H9 (cell line): ENCODE results near the gene USH2A. TPM values are rescaled to one million over a fixed set of nuclear protein-coding genes. Genes with fewer than 3 reads are reported as not detected.

Source experiments
- DNase-seq: peaks from one replicate; pipeline ENCODE4 v3.0.0-alpha.2; 2017
- H2AFZ ChIP-seq: one replicate; pipeline ENCODE4 v1.6.1; 2013; ENCODE audit warnings: mild to moderate bottlenecking, low read length, control low read depth, moderate library complexity
- H2AK5ac ChIP-seq: 2 replicates; pipeline ENCODE4 v1.6.1; 2013; ENCODE audit warnings: low read length, control low read depth, mixed read lengths; ENCODE audit not compliant: insufficient read length
- H2BK120ac ChIP-seq: one replicate; pipeline ENCODE4 v1.6.1; 2013; ENCODE audit warnings: low read depth, mild to moderate bottlenecking, low read length, control low read depth, inconsistent platforms; ENCODE audit not compliant: poor library complexity, severe bottlenecking
- H2BK12ac ChIP-seq: 2 replicates; pipeline ENCODE4 v1.6.1; 2013; ENCODE audit warnings: low read length, control low read depth, mixed read lengths, low read depth; ENCODE audit not compliant: insufficient read length
- H2BK15ac ChIP-seq: 2 replicates; pipeline ENCODE4 v1.6.1; 2013; ENCODE audit warnings: low read depth, low read length, control low read depth
- H2BK20ac ChIP-seq: one replicate; pipeline ENCODE4 v1.6.1; 2013; ENCODE audit warnings: low read depth, mild to moderate bottlenecking, low read length, control low read depth, inconsistent platforms; ENCODE audit not compliant: poor library complexity, severe bottlenecking
- H2BK5ac ChIP-seq: 2 replicates; pipeline ENCODE4 v1.6.1; 2013; ENCODE audit warnings: low read length, control low read depth, mixed read lengths; ENCODE audit not compliant: insufficient read length
- H3K14ac ChIP-seq: 2 replicates; pipeline ENCODE4 v1.6.1; 2013; ENCODE audit warnings: low read length, control low read depth; ENCODE audit not compliant: insufficient read depth
- H3K18ac ChIP-seq: 2 replicates; pipeline ENCODE4 v1.6.1; 2013; ENCODE audit warnings: low read depth, mild to moderate bottlenecking, mixed read lengths, low read length, control low read depth; ENCODE audit not compliant: insufficient read length
- H3K23ac ChIP-seq: 2 replicates; pipeline ENCODE4 v1.6.1; 2013; ENCODE audit warnings: low read length, control low read depth, mixed read lengths, low read depth; ENCODE audit not compliant: insufficient read length
- H3K23me2 ChIP-seq: 2 replicates; pipeline ENCODE4 v1.6.1; 2013; ENCODE audit warnings: low read depth, mild to moderate bottlenecking, mixed read lengths, low read length, control low read depth; ENCODE audit not compliant: insufficient read length, poor library complexity, severe bottlenecking
- H3K27ac ChIP-seq: 2 replicates; pipeline ENCODE4 v1.5.1; 2013; ENCODE audit warnings: low read length, control low read depth, mixed read lengths, low read depth; ENCODE audit not compliant: insufficient read length
- H3K27me3 ChIP-seq: 2 replicates; pipeline ENCODE4 v1.6.1; 2013; ENCODE audit warnings: low read length, control low read depth, inconsistent platforms; ENCODE audit not compliant: insufficient read depth
- H3K4ac ChIP-seq: 2 replicates; pipeline ENCODE4 v1.6.1; 2013; ENCODE audit warnings: low read depth, mild to moderate bottlenecking, control low read depth, inconsistent platforms, low read length, moderate library complexity
- H3K4me1 ChIP-seq: 2 replicates; pipeline ENCODE4 v1.6.1; 2013; ENCODE audit warnings: low read length, control low read depth, inconsistent platforms; ENCODE audit not compliant: insufficient read depth
- H3K4me2 ChIP-seq: 2 replicates; pipeline ENCODE4 v1.6.1; 2013; ENCODE audit warnings: low read length, control low read depth, mixed read lengths; ENCODE audit not compliant: insufficient read length, insufficient read depth
- H3K56ac ChIP-seq: 2 replicates; pipeline ENCODE4 v1.6.1; 2013; ENCODE audit warnings: low read depth, mild to moderate bottlenecking, mixed read lengths, low read length, control low read depth; ENCODE audit not compliant: insufficient read length
- H3K79me1 ChIP-seq: 2 replicates; pipeline ENCODE4 v1.6.1; 2013; ENCODE audit warnings: low read depth, mild to moderate bottlenecking, moderate library complexity, low read length, control low read depth, inconsistent platforms; ENCODE audit not compliant: insufficient read depth, poor library complexity, severe bottlenecking
- H3K79me2 ChIP-seq: 2 replicates; pipeline ENCODE4 v1.6.1; 2013; ENCODE audit warnings: low read length, control low read depth, inconsistent platforms; ENCODE audit not compliant: insufficient read depth
- H3K9ac ChIP-seq: 2 replicates; pipeline ENCODE4 v1.6.1; 2013; ENCODE audit warnings: low read length, control low read depth, mixed read lengths; ENCODE audit not compliant: insufficient read length; ENCODE audit errors: extremely low read depth
- H3K9me3 ChIP-seq: one replicate; pipeline ENCODE4 v1.6.1; 2013; ENCODE audit warnings: low read depth, low read length, inconsistent platforms; ENCODE audit not compliant: control insufficient read depth
- H3T11ph ChIP-seq: one replicate; pipeline ENCODE4 v1.6.1; 2013; ENCODE audit warnings: mild to moderate bottlenecking, low read length, control low read depth, inconsistent platforms
- H4K20me1 ChIP-seq: one replicate; pipeline ENCODE4 v1.6.1; 2013; ENCODE audit not compliant: control insufficient read depth, insufficient read length, insufficient read depth
- H4K5ac ChIP-seq: 2 replicates; pipeline ENCODE4 v1.6.1; 2013; ENCODE audit warnings: low read depth, mild to moderate bottlenecking, mixed read lengths, low read length, control low read depth; ENCODE audit not compliant: insufficient read length
- H4K8ac ChIP-seq: replicated peaks from 2 replicates; pipeline ENCODE4 v1.6.1; 2013; ENCODE audit warnings: low read length, control low read depth, mixed read lengths, low read depth; ENCODE audit not compliant: insufficient read length
- H4K91ac ChIP-seq: 2 replicates; pipeline ENCODE4 v1.6.1; 2013; ENCODE audit warnings: low read depth, mild to moderate bottlenecking, moderate library complexity, mixed read lengths, low read length, control low read depth; ENCODE audit not compliant: insufficient read length
- H3K27ac Mint-ChIP-seq, 3 experiments: 2 replicates in 2 of 3; 3 replicates in 1 of 3; pipeline ENCODE4 v1.8.0; 2020 to 2021; ENCODE audit warnings: mixed read lengths in 3 of 3, mild to moderate bottlenecking in 1 of 3, moderate library complexity in 1 of 3
- H3K27me3 Mint-ChIP-seq: 2 replicates; pipeline ENCODE4 v1.8.0; 2021; ENCODE audit warnings: low read depth, mild to moderate bottlenecking, moderate library complexity, mixed read lengths
- H3K36me3 Mint-ChIP-seq, 3 experiments: 2 replicates in 2 of 3; 3 replicates in 1 of 3; pipeline ENCODE4 v1.8.0; 2020 to 2021; ENCODE audit warnings: low read depth in 3 of 3, mixed read lengths in 3 of 3; ENCODE audit not compliant: insufficient read depth in 1 of 3
- H3K4me1 Mint-ChIP-seq, 2 experiments: 2 replicates each; pipeline ENCODE4 v1.8.0; 2020; ENCODE audit warnings: mixed read lengths in 2 of 2
- H3K4me3 Mint-ChIP-seq, 2 experiments: 2 replicates in 1 of 2; 3 replicates in 1 of 2; pipeline ENCODE4 v1.8.0; 2020 to 2021; ENCODE audit warnings: mild to moderate bottlenecking in 2 of 2, mixed read lengths in 2 of 2, moderate library complexity in 1 of 2
- H3K9me3 Mint-ChIP-seq, 2 experiments: 2 replicates in 1 of 2; 3 replicates in 1 of 2; pipeline ENCODE4 v1.8.0; 2020; ENCODE audit warnings: mild to moderate bottlenecking in 2 of 2, mixed read lengths in 2 of 2, moderate library complexity in 1 of 2
- CTCF ChIP-seq: fragments of 200-600 bp; sonication (generic); conservative IDR thresholded peaks from 3 replicates; pipeline ENCODE4 v1.8.0; 2021; ENCODE audit warnings: antibody characterized with exemption, mild to moderate bottlenecking
- total RNA-seq: library from RNA; stranded (reverse); gene quantifications from 2 replicates; pipeline ENCODE4 v1.2.1, GENCODE V29; 2021

USH2A gene
- total RNA-seq, 1 experiment from 2014 or later, result 0.11 TPM

GRCh38 chr1:216366979-216367378 lies 56.3 kb downstream of the USH2A start:
- Histone ChIP-seq H2AK5ac (no peak overlapping the region), H4K8ac (no peak overlapping the region), H2AFZ (no peak overlapping the region), H3K4me1 (no peaks in the 10 kb centered on the region), H3K79me2 (no peaks in the 10 kb centered on the region), H4K20me1 (no peaks in the 10 kb centered on the region), H3K4ac (no peak overlapping the region), H2BK20ac (no peak overlapping the region), H2BK15ac (no peak overlapping the region), H2BK12ac (no peak overlapping the region), H3K27me3 (no peaks in the 10 kb centered on the region), H4K91ac (no peak overlapping the region), H3K9me3 (no peaks in the 10 kb centered on the region), H3K56ac (no peak overlapping the region), H2BK120ac (no peak overlapping the region), H3K79me1 (no peaks in the 10 kb centered on the region), H2BK5ac (no peak overlapping the region), H3K18ac (no peak overlapping the region), H3K23me2 (no peaks in the 10 kb centered on the region), H3K9ac (no peak overlapping the region), H3K27ac (no peak overlapping the region), H3K23ac (no peak overlapping the region), H3T11ph (no peak overlapping the region), H4K5ac (no peak overlapping the region), H3K4me2 (no peak overlapping the region), H3K14ac (no peak overlapping the region)
- no peaks in the 10 kb centered on the region for H3K36me3 Mint-ChIP-seq
- TF ChIP-seq CTCF, result no peak
- no peak for DNase-seq
- no peak overlapping the region for H3K27ac Mint-ChIP-seq
- no peak overlapping the region for H3K4me3 Mint-ChIP-seq
- no peaks in the 10 kb centered on the region for H3K27me3 Mint-ChIP-seq
- H3K9me3 Mint-ChIP-seq, result no peaks in the 10 kb centered on the region
- no peaks in the 10 kb centered on the region for H3K4me1 Mint-ChIP-seq
